ENCODE measurements around the gene RSPO3.

GRCh38 chr6:127190552-127190951, 72.1 kb downstream of the RSPO3 start:
- TF ChIP-seq CTCF (IDR thresholded peaks at IDR 0.05), result peak in 3 of 6 experiments; percentile 15 to 27 (median 16)
- no peak for TF ChIP-seq POLR2A (IDR thresholded peaks at IDR 0.05)

Data from Peyer's patch (tissue), 4 donors.